Osteoblast (primary cell): ENCODE measurements around the gene PLPPR1. TPM values are rescaled to one million over a fixed set of nuclear protein-coding genes. Genes with fewer than 3 reads are reported as not detected.

Experiments used
- DNase-seq: peaks from one replicate; pipeline ENCODE4 v3.0.0; 2011; ENCODE audit warnings: low spot score, mixed read lengths; ENCODE audit not compliant: insufficient read length; ENCODE audit errors: missing footprints
- H2AFZ ChIP-seq: 2 replicates; pipeline ENCODE4 v1.6.0; 2011; ENCODE audit warnings: mild to moderate bottlenecking, low read length
- H3K27ac ChIP-seq: 2 replicates; pipeline ENCODE4 v1.5.1; 2011; ENCODE audit warnings: mild to moderate bottlenecking, low read depth, low read length, moderate library complexity
- H3K27me3 ChIP-seq: 2 replicates; pipeline ENCODE4 v1.6.0; 2012; ENCODE audit warnings: mild to moderate bottlenecking, control low read depth, inconsistent platforms, low read length, moderate library complexity; ENCODE audit not compliant: insufficient read depth
- H3K36me3 ChIP-seq: 2 replicates; pipeline ENCODE4 v1.5.1; 2011; ENCODE audit warnings: mild to moderate bottlenecking, low read length, control low read depth, moderate library complexity; ENCODE audit not compliant: insufficient read depth
- H3K4me1 ChIP-seq: 2 replicates; pipeline ENCODE4 v1.5.1; 2011; ENCODE audit warnings: mild to moderate bottlenecking, low read length, control low read depth, moderate library complexity; ENCODE audit not compliant: insufficient read depth
- H3K4me2 ChIP-seq: 2 replicates; pipeline ENCODE4 v1.6.0; 2011; ENCODE audit warnings: mild to moderate bottlenecking, low read length; ENCODE audit not compliant: insufficient read depth
- H3K4me3 ChIP-seq: fragments of 200-600 bp; sonication (generic); 3 replicates; pipeline ENCODE4 v1.5.1; 2012; ENCODE audit warnings: mild to moderate bottlenecking, low read length, inconsistent platforms; ENCODE audit not compliant: insufficient read depth
- H3K79me2 ChIP-seq: 2 replicates; pipeline ENCODE4 v1.6.0; 2012; ENCODE audit warnings: mild to moderate bottlenecking, low read length, control low read depth, inconsistent platforms; ENCODE audit not compliant: insufficient read depth
- H3K9me3 ChIP-seq: 2 replicates; pipeline ENCODE4 v1.5.1; 2011; ENCODE audit warnings: low read depth, low read length, control low read depth
- H4K20me1 ChIP-seq: 2 replicates; pipeline ENCODE4 v1.6.0; 2012; ENCODE audit warnings: mild to moderate bottlenecking, low read length, control low read depth; ENCODE audit not compliant: insufficient read depth
- total RNA-seq: library from RNA; depleted of rRNA; stranded (reverse); fragments of >200 nt; gene quantifications from 2 replicates; pipeline ENCODE4 v1.2.3, GENCODE V29; 2012
- TF ChIP-seq, protein P1 (sequence below): IDR thresholded peaks from 2 replicates; pipeline ENCODE4 v1.5.1; 2011; ENCODE audit warnings: mild to moderate bottlenecking, low read depth, low read length, moderate library complexity; ENCODE audit errors: extremely low read depth

PLPPR1 gene
- total RNA-seq, 1 donor = not detected

DNA sequence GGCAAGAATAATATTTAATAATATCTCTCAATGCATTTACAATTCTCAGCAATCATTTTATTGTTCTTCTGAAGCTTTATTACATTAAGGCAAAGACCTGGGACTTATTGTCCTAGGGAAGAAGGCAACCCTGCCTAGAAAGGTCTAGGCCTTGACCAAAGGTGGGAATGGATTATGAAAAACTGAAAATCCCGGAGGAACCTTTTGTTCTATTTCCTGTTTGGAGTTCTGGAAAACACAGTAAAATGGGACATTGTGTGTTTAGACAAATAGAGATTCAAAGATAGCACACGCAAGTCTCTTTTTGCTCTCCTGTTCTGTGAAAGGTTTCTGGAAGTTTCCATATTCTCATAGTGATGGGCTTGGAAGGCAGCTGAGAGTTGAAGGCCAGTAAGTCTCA is 325.2 kb downstream of the PLPPR1 start:
- no peak overlapping the region for H3K27ac ChIP-seq
- H3K4me3 ChIP-seq = no peak overlapping the region
- H3K4me1 ChIP-seq = no peaks in the 10 kb centered on the region
- no peaks in the 10 kb centered on the region for H3K27me3 ChIP-seq
- H3K4me2 ChIP-seq = no peak overlapping the region
- TF ChIP-seq, protein P1, sequence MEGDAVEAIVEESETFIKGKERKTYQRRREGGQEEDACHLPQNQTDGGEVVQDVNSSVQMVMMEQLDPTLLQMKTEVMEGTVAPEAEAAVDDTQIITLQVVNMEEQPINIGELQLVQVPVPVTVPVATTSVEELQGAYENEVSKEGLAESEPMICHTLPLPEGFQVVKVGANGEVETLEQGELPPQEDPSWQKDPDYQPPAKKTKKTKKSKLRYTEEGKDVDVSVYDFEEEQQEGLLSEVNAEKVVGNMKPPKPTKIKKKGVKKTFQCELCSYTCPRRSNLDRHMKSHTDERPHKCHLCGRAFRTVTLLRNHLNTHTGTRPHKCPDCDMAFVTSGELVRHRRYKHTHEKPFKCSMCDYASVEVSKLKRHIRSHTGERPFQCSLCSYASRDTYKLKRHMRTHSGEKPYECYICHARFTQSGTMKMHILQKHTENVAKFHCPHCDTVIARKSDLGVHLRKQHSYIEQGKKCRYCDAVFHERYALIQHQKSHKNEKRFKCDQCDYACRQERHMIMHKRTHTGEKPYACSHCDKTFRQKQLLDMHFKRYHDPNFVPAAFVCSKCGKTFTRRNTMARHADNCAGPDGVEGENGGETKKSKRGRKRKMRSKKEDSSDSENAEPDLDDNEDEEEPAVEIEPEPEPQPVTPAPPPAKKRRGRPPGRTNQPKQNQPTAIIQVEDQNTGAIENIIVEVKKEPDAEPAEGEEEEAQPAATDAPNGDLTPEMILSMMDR = no peak
- DNase-seq = no peak
- no peaks in the 10 kb centered on the region for H3K9me3 ChIP-seq
- no peak overlapping the region for H2AFZ ChIP-seq
- H3K79me2 ChIP-seq = no peaks in the 10 kb centered on the region
- H3K36me3 ChIP-seq = no peaks in the 10 kb centered on the region
- no peaks in the 10 kb centered on the region for H4K20me1 ChIP-seq

DNA sequence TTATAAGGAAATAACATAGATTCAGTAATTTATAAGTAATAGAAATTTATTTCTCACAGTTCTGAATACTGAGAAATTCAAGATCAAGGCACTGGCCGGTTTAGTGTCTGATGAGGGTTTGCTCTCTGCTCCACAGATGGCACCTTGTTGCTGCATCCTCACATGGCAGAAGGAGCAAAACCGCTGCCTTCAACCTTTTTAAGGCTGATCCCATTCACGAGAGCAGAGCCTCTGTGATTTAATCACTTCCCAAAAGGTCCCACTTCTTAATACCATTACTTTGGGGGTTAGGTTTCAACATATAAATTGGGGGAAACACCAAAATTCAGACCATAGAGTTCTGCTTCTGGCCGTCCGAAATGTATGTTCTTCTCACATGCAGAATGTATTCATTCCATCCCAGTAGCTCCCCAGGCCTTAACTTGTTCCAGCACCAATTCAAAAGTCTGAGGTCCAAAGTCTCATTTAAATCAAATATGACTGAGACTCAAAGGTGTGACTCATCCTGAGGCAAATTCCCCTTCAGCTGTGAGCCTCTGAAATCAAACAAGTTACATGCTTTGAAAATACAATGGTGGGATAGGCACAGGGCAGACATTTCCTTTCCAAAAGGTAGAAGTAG is 325.7 kb downstream of the PLPPR1 start:
- H3K4me3 ChIP-seq = no peak overlapping the region
- H2AFZ ChIP-seq = no peak overlapping the region
- H4K20me1 ChIP-seq = no peaks in the 10 kb centered on the region
- no peaks in the 10 kb centered on the region for H3K79me2 ChIP-seq
- H3K9me3 ChIP-seq = no peaks in the 10 kb centered on the region
- H3K27ac ChIP-seq = no peak overlapping the region
- no peaks in the 10 kb centered on the region for H3K4me1 ChIP-seq
- DNase-seq = no peak
- TF ChIP-seq, protein P1 = no peak
- H3K27me3 ChIP-seq = no peaks in the 10 kb centered on the region
- no peak overlapping the region for H3K4me2 ChIP-seq
- no peaks in the 10 kb centered on the region for H3K36me3 ChIP-seq

DNA sequence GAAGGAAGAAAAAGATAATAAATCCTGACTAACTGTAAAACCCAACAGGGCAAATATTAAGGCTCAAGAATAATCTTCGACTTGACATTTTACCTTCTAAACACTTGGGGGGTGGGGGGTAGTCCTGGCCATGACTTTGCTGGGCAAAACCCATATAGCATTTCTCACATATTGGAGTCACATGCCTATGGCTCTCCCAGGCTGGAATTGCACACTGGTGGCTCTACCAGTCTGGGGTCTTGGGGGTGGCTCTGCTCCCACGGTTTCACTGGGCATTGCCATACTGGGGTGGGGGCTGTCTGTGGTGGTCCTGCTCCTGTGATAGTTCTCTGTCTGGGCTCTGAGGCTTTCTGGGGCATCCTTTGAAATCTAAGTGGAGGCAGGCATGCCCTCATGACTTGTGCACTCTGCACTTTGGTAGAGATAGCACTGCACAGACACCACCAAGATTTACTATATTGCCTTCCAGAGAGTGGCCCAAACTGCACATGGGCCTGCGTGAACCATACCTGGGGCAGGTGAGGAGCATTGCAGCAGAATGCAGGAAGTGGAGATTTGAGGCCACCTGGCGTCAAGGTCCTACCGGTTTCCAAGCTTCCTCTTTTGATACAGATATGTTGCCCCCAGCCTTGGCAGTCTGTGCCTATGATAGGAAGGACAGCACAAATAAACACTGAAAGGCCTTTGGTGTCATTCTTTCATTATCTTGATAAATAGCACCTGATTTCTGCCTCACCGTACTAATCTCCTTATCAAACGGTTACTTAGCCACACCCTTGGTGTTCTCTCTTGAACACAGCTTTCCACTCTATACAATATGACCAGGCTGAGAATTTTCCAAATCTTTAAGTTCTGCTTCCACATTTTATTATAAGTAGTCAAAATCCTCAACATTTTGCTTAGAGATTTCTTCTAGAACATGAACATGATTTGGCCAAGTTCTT is 326.5 kb downstream of the PLPPR1 start:
- H3K9me3 ChIP-seq = no peaks in the 10 kb centered on the region
- no peaks in the 10 kb centered on the region for H3K36me3 ChIP-seq
- H3K4me1 ChIP-seq = no peaks in the 10 kb centered on the region
- no peaks in the 10 kb centered on the region for H4K20me1 ChIP-seq
- no peaks in the 10 kb centered on the region for H3K79me2 ChIP-seq
- H3K27ac ChIP-seq = no peak overlapping the region
- DNase-seq = no peak
- H2AFZ ChIP-seq = no peak overlapping the region
- no peaks in the 10 kb centered on the region for H3K27me3 ChIP-seq
- TF ChIP-seq, protein P1 = no peak
- no peak overlapping the region for H3K4me2 ChIP-seq
- no peak overlapping the region for H3K4me3 ChIP-seq

DNA sequence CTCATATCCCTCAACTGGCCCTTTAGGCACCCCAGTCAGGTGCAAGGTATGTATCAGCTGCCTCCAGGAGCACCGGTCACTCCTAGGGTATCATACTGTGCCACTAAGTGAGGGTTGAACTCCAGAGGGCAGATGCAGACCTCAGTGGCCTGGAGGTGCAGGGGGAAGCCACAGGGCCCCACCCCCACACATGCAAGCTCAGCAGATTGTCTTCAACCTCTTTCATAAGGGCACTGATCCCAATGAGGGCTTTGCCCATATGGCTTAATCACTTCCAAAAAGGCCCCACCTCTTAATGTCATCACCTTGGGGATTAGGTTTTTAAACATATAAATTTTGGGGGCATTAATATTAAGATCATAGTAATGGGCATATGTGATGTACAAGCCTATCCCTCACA is 328.1 kb downstream of the PLPPR1 start:
- H3K4me2 ChIP-seq = no peak overlapping the region
- no peaks in the 10 kb centered on the region for H4K20me1 ChIP-seq
- H3K36me3 ChIP-seq = no peaks in the 10 kb centered on the region
- H3K4me3 ChIP-seq = no peak overlapping the region
- H3K4me1 ChIP-seq = no peaks in the 10 kb centered on the region
- TF ChIP-seq, protein P1 = no peak
- H3K27me3 ChIP-seq = no peaks in the 10 kb centered on the region
- H2AFZ ChIP-seq = no peak overlapping the region
- no peaks in the 10 kb centered on the region for H3K9me3 ChIP-seq
- H3K27ac ChIP-seq = no peak overlapping the region
- no peaks in the 10 kb centered on the region for H3K79me2 ChIP-seq
- DNase-seq = no peak
